SK-N-SH (cell line): ENCODE data around the gene DES. TPM values are rescaled to one million over a fixed set of nuclear protein-coding genes. Genes with fewer than 3 reads are reported as not detected.

ENCODE experiments used
- CTCF ChIA-PET: fragments of 300-600, 350-600 bp; formaldehyde crosslinking; extraction: SDS; loops from one replicate; lab custom pipeline; 2021; lab: Yijun Ruan, JAX
- POLR2A ChIA-PET: fragments of 350-600 bp; sonication (Branson Sonifier 250); formaldehyde crosslinking; extraction: SDS; loops from one replicate; lab custom pipeline; 2020; ENCODE audit warnings: antibody characterized with exemption, inconsistent platforms; lab: Yijun Ruan, JAX
- DNase-seq: peaks from one replicate; pipeline ENCODE4 v3.0.0; 2012
- H2AFZ ChIP-seq: fragments of 200-600 bp; sonication (generic); 2 replicates; pipeline ENCODE4 v1.8.1; 2016; ENCODE audit warnings: antibody characterized with exemption, mild to moderate bottlenecking, low read depth
- H3F3A ChIP-seq: fragments of 200-600 bp; sonication (generic); replicated peaks from 2 replicates; pipeline ENCODE3; 2016; ENCODE audit warnings: antibody characterized with exemption, mild to moderate bottlenecking; ENCODE audit not compliant: insufficient read depth
- H3K27ac ChIP-seq, 2 experiments: fragments of 200-500 bp in 1 of 2; fragments of 200-600 bp in 1 of 2; sonication (Bioruptor generic) in 1 of 2; sonication (generic), shearing (Covaris generic) in 1 of 2; 2 replicates each; pipeline versions ENCODE4 v1.5.1 to v1.6.1; 2014 to 2016; ENCODE audit warnings: low read depth in 2 of 2, inconsistent platforms in 1 of 2, low read length in 1 of 2, mild to moderate bottlenecking in 1 of 2, mixed read lengths in 1 of 2
- H3K27me3 ChIP-seq: fragments of 200-600 bp; sonication (generic), shearing (Covaris generic); 2 replicates; pipeline ENCODE4 v1.6.1; 2016; ENCODE audit warnings: mixed run types; ENCODE audit not compliant: insufficient read depth
- H3K36me3 ChIP-seq, 2 experiments: fragments of 200-500 bp in 1 of 2; fragments of 200-600 bp in 1 of 2; sonication (Bioruptor generic) in 1 of 2; sonication (generic) in 1 of 2; replicated peaks in 1 of 2; 2 replicates each; pipeline versions ENCODE3 to v1.5.1; 2014 to 2016; ENCODE audit warnings: low read length in 1 of 2, mild to moderate bottlenecking in 1 of 2; ENCODE audit not compliant: insufficient read depth in 2 of 2, control insufficient read depth in 1 of 2
- H3K4me1 ChIP-seq, 2 experiments: fragments of 200-500 bp in 1 of 2; fragments of 200-600 bp in 1 of 2; sonication (Bioruptor generic) in 1 of 2; sonication (generic), shearing (Covaris generic) in 1 of 2; 2 replicates each; pipeline versions ENCODE4 v1.5.1 to v1.6.1; 2014 to 2016; ENCODE audit warnings: low read depth in 1 of 2, low read length in 1 of 2, mixed run types in 1 of 2; ENCODE audit not compliant: insufficient read depth in 2 of 2, control insufficient read depth in 1 of 2
- H3K4me2 ChIP-seq: fragments of 200-600 bp; sonication (generic), shearing (Covaris generic); 2 replicates; pipeline ENCODE4 v1.6.1; 2017; ENCODE audit warnings: mixed run types
- H3K4me3 ChIP-seq, 2 experiments: fragments of 200-500 bp in 1 of 2; fragments of 200-600 bp in 1 of 2; sonication (Bioruptor generic) in 1 of 2; sonication (generic), shearing (Covaris generic) in 1 of 2; 2 replicates each; pipeline versions ENCODE4 v1.5.1 to v1.8.1; 2014 to 2016; ENCODE audit warnings: low read depth in 2 of 2, inconsistent platforms in 1 of 2, low read length in 1 of 2, mild to moderate bottlenecking in 1 of 2, mixed read lengths in 1 of 2, moderate library complexity in 1 of 2
- H3K79me2 ChIP-seq: fragments of 200-600 bp; sonication (generic); 2 replicates; pipeline ENCODE4 v1.8.1; 2017; ENCODE audit warnings: mild to moderate bottlenecking; ENCODE audit not compliant: insufficient read depth
- H3K9ac ChIP-seq: fragments of 200-600 bp; sonication (generic); 2 replicates; pipeline ENCODE4 v1.6.1; 2017; ENCODE audit warnings: mixed run types
- H3K9me2 ChIP-seq: fragments of 200-600 bp; sonication (generic); 2 replicates; pipeline ENCODE4 v1.6.1; 2017; ENCODE audit warnings: mixed run types
- H3K9me3 ChIP-seq: fragments of 200-600 bp; sonication (generic); 2 replicates; pipeline ENCODE4 v1.6.1; 2017; ENCODE audit warnings: mixed run types, mild to moderate bottlenecking, moderate library complexity
- H4K20me1 ChIP-seq: fragments of 200-600 bp; sonication (generic); 2 replicates; pipeline ENCODE4 v1.6.1; 2017; ENCODE audit warnings: mild to moderate bottlenecking, mixed run types; ENCODE audit not compliant: insufficient read depth
- CHD2 ChIP-seq: fragments of 150-350 bp; IDR thresholded peaks from 2 replicates; pipeline ENCODE4 v1.6.1; 2018; ENCODE audit warnings: low read length; ENCODE audit not compliant: partially characterized antibody
- CTCF ChIP-seq: fragments of 200-600 bp; sonication (generic); IDR thresholded peaks from 2 replicates; pipeline ENCODE4 v1.6.1; 2017; ENCODE audit warnings: antibody characterized with exemption, mild to moderate bottlenecking, moderate library complexity
- ELF1 ChIP-seq: IDR thresholded peaks from 2 replicates; pipeline ENCODE4 v1.4.0; 2012
- FOSL2 ChIP-seq: IDR thresholded peaks from 2 replicates; pipeline ENCODE4 v1.4.0; 2012; ENCODE audit warnings: low read depth, mild to moderate bottlenecking, moderate library complexity, borderline replicate concordance
- FOXM1 ChIP-seq: IDR thresholded peaks from 2 replicates; pipeline ENCODE4 v1.4.0; 2012; ENCODE audit warnings: low read depth, mild to moderate bottlenecking
- GABPA ChIP-seq: IDR thresholded peaks from 2 replicates; pipeline ENCODE4 v1.4.0; 2012; ENCODE audit warnings: low read depth, mild to moderate bottlenecking
- GATA2 ChIP-seq: sonication (generic); formaldehyde crosslinking; IDR thresholded peaks from 2 replicates; pipeline ENCODE4 v1.5.0; 2020; ENCODE audit warnings: mild to moderate bottlenecking, missing genetic modification reagents
- MAX ChIP-seq: IDR thresholded peaks from 2 replicates; pipeline ENCODE4 v1.4.0; 2012; ENCODE audit warnings: low read depth
- NRF1 ChIP-seq: IDR thresholded peaks from 2 replicates; pipeline ENCODE4 v1.6.1; 2012; ENCODE audit warnings: low read depth, mild to moderate bottlenecking, low read length
- POLR2AphosphoS5 ChIP-seq: IDR thresholded peaks from 2 replicates; pipeline ENCODE4 v1.6.1; 2012; ENCODE audit warnings: low read depth, low read length
- SIN3A ChIP-seq: IDR thresholded peaks from 2 replicates; pipeline ENCODE4 v1.6.1; 2012; ENCODE audit warnings: low read depth, mild to moderate bottlenecking, low read length, moderate library complexity, borderline replicate concordance
- TCF12 ChIP-seq: IDR thresholded peaks from 2 replicates; pipeline ENCODE4 v1.4.0; 2012
- TEAD4 ChIP-seq: IDR thresholded peaks from 2 replicates; pipeline ENCODE4 v1.4.0; 2012; ENCODE audit warnings: mild to moderate bottlenecking, borderline replicate concordance; ENCODE audit not compliant: insufficient read depth
- USF1 ChIP-seq: IDR thresholded peaks from 2 replicates; pipeline ENCODE4 v1.4.0; 2012; ENCODE audit warnings: low read depth, borderline replicate concordance
- YY1 ChIP-seq: IDR thresholded peaks from 2 replicates; pipeline ENCODE4 v1.4.0; 2012; ENCODE audit warnings: low read depth, mild to moderate bottlenecking
- WGBS: methylation state at CpG from one replicate; pipeline ENCODE4 v1.1.6; 2017; ENCODE audit warnings: low lambda C conversion rate; 5-methylcytosine and 5-hydroxymethylcytosine counted together
- polyA plus RNA-seq, 3 experiments: library from polyadenylated mRNA; depleted of rRNA; stranded (reverse); fragments of >200 nt; gene quantifications; 2 replicates each; pipeline ENCODE4 v1.2.3, GENCODE V29; 2012
- TF ChIP-seq, protein P1 (sequence below): IDR thresholded peaks from 2 replicates; pipeline ENCODE4 v1.6.1; 2012; ENCODE audit warnings: mild to moderate bottlenecking, low read depth, low read length, moderate library complexity
- TF ChIP-seq, protein P2 (sequence below): IDR thresholded peaks from 2 replicates; pipeline ENCODE4; 2012

DES gene
- polyA plus RNA-seq, 1 of the 3 experiments (the other 2 are of a cell fraction): 0.21 TPM

DNA sequence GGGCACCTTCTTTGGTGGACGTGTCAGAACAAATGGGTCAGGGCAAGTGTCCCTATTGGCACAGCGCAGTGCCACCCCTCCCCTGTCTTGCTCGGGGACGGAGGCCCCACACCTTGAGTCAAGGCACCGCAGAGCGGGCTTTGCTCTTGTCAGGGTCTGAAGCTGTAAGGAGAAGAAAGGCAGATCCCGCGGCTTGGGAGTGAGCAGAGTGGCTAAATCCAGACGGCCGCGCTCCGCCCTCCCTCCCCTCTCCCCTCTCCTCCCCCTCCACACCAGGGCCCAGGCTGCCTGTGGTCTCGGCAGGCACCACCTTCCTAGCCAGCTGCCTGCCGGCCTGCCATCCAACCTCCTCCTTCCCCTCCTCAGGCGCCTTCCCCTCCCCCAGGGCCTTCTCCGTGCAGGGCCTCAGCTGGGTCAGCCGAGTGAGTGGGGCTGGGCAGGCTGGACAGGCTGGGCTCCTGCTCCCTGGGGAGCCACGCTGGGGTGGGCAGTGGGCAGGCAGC, 42.3 kb downstream of the DES start (continued):
- TF ChIP-seq, protein P1, sequence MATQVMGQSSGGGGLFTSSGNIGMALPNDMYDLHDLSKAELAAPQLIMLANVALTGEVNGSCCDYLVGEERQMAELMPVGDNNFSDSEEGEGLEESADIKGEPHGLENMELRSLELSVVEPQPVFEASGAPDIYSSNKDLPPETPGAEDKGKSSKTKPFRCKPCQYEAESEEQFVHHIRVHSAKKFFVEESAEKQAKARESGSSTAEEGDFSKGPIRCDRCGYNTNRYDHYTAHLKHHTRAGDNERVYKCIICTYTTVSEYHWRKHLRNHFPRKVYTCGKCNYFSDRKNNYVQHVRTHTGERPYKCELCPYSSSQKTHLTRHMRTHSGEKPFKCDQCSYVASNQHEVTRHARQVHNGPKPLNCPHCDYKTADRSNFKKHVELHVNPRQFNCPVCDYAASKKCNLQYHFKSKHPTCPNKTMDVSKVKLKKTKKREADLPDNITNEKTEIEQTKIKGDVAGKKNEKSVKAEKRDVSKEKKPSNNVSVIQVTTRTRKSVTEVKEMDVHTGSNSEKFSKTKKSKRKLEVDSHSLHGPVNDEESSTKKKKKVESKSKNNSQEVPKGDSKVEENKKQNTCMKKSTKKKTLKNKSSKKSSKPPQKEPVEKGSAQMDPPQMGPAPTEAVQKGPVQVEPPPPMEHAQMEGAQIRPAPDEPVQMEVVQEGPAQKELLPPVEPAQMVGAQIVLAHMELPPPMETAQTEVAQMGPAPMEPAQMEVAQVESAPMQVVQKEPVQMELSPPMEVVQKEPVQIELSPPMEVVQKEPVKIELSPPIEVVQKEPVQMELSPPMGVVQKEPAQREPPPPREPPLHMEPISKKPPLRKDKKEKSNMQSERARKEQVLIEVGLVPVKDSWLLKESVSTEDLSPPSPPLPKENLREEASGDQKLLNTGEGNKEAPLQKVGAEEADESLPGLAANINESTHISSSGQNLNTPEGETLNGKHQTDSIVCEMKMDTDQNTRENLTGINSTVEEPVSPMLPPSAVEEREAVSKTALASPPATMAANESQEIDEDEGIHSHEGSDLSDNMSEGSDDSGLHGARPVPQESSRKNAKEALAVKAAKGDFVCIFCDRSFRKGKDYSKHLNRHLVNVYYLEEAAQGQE: 0 out of 2 replicates have a peak, but pooled peaks have one; percentile 10
- TF ChIP-seq GATA2 (CRISPR knock-in tag) (no peak), MAX (peak; percentile 31; the same call in 1 of the 2 replicates), USF1 (no peak), TCF12 (peak; percentile 54; the same call in 1 of the 2 replicates), TEAD4 (no peak)
- TF ChIP-seq, protein P2, sequence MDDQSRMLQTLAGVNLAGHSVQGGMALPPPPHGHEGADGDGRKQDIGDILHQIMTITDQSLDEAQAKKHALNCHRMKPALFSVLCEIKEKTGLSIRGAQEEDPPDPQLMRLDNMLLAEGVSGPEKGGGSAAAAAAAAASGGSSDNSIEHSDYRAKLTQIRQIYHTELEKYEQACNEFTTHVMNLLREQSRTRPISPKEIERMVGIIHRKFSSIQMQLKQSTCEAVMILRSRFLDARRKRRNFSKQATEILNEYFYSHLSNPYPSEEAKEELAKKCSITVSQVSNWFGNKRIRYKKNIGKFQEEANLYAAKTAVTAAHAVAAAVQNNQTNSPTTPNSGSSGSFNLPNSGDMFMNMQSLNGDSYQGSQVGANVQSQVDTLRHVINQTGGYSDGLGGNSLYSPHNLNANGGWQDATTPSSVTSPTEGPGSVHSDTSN: no peak

DNA sequence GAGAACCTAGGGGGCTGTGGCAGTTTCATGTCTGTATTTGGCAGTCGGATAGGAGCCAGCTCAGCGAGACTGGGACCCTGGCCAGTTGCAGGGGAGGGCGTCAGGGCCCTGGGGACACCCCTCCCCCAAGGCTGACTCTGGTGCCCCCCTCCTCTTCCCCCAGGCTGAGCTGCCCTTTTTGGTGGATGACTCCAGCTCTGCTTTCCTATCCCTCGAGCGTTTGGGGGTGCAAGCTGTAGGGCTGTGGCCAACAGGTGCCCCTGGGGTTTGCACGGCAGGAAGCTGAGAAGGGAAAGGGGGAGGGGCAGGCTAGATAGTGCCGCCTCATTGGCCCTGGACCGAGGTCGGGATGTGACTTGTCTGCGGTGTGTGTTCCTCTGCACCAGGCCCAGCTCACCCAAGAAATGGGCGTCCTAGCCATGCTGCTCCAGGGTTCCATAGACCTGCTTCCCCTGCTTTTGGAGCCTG, 42.9 kb downstream of the DES start:
- Histone ChIP-seq H3K4me1 (peaks cover 17 to 27% of the 10 kb centered on the region in 2 experiments), H3K4me3 (no peak overlapping the region), H2AFZ (no peak overlapping the region), H3K4me2 (peak overlapping the region; percentile 78), H3K27me3 (no peaks in the 10 kb centered on the region), H3F3A (peaks cover 9% of the 10 kb centered on the region), H3K9me3 (no peaks in the 10 kb centered on the region), H3K27ac (peak overlapping the region; percentile 29 to 92; a peak in 2 of 4 replicates), H3K9me2 (no peaks in the 10 kb centered on the region), H3K9ac (no peak overlapping the region), H3K79me2 (peaks cover 9% of the 10 kb centered on the region; the same call in 1 of the 2 replicates), H3K36me3 (peaks cover 24 to 47% of the 10 kb centered on the region in 2 experiments), H4K20me1 (no peaks in the 10 kb centered on the region)
- DNase-seq: peak; percentile 75
- 34% methylated on average over 3 of the region's 11 CpGs for WGBS
- POLR2A ChIA-PET: interaction anchor here (0.5 to 2.3 kb wide), 10 partner anchors 14 to 69 kb away, joined by 3 to 15 read pairs (median 5); partner anchors contain the start of genes ASIC4 and GMPPA
- CTCF ChIA-PET: interaction anchor here (0.8 to 10.9 kb wide), 13 partner anchors 12 to 302 kb away, joined by 3 to 159 read pairs (median 5); partner anchors contain the start of gene CHPF
- TF ChIP-seq NRF1: no peak
- TF ChIP-seq GABPA: no peak
- TF ChIP-seq YY1: no peak
- no peak for TF ChIP-seq POLR2AphosphoS5
- no peak for TF ChIP-seq CHD2
- TF ChIP-seq, protein P1: no peak
- TF ChIP-seq GATA2 (CRISPR knock-in tag): no peak
- TF ChIP-seq, protein P2: no peak
- no peak for TF ChIP-seq FOXM1
- TF ChIP-seq SIN3A: no peak
- TF ChIP-seq TEAD4: no peak
- TF ChIP-seq CTCF: no peak
- no peak for TF ChIP-seq ELF1
- TF ChIP-seq FOSL2: no peak
